SK-N-SH treated with all-trans-retinoic acid at 6 μM for 48 hours (cell line): Measurements from ENCODE around the gene DIRAS1.

Source experiments
- ATAC-seq: fragments of 200-7000 bp; cut with Tn5 transposase; 3 replicates; pipeline ENCODE4 v1.9.1; 2020; ENCODE audit warnings: mild to moderate bottlenecking, moderate library complexity
- ARNTL ChIP-seq: fragments of 450-650 bp; formaldehyde crosslinking; IDR thresholded peaks from 2 replicates; pipeline ENCODE4 v1.5.0; 2020; ENCODE audit warnings: low read depth, mild to moderate bottlenecking, moderate library complexity, borderline replicate concordance
- BACH2 ChIP-seq: fragments of 250-450 bp; sonication (Bioruptor Pico); IDR thresholded peaks from 2 replicates; pipeline ENCODE4 v1.9.0; 2021; ENCODE audit warnings: mild to moderate bottlenecking, borderline replicate concordance
- CREB5 ChIP-seq: fragments of 250-450 bp; sonication (Bioruptor Pico); IDR thresholded peaks from 2 replicates; pipeline ENCODE4 v1.5.1; 2020; ENCODE audit warnings: low read depth, mild to moderate bottlenecking, moderate library complexity
- ESRRG ChIP-seq: fragments of 250-450 bp; sonication (Bioruptor Pico); IDR thresholded peaks from 2 replicates; pipeline ENCODE4 v1.6.1; 2021; ENCODE audit warnings: mild to moderate bottlenecking
- GLIS3 ChIP-seq: fragments of 250-450 bp; sonication (Bioruptor Pico); IDR thresholded peaks from 2 replicates; pipeline ENCODE4 v1.5.0; 2020; ENCODE audit warnings: mild to moderate bottlenecking, moderate library complexity
- ISL1 ChIP-seq: fragments of 250-450 bp; sonication (Bioruptor Pico); IDR thresholded peaks from 2 replicates; pipeline ENCODE4 v2.1.2; 2022; ENCODE audit warnings: mild to moderate bottlenecking, moderate library complexity
- OSR1 ChIP-seq: fragments of 250-450 bp; sonication (Bioruptor Pico); IDR thresholded peaks from 2 replicates; pipeline ENCODE4 v1.8.0; 2022; ENCODE audit warnings: moderate library complexity, mild to moderate bottlenecking, inconsistent platforms
- POU6F1 ChIP-seq: fragments of 250-450 bp; sonication (Bioruptor Pico); IDR thresholded peaks from 2 replicates; pipeline ENCODE4 v1.8.0; 2021; ENCODE audit warnings: low read depth, mild to moderate bottlenecking, moderate library complexity, borderline replicate concordance
- PPARA ChIP-seq: fragments of 250-450 bp; sonication (Bioruptor Pico); IDR thresholded peaks from 2 replicates; pipeline ENCODE4 v1.5.0; 2020; ENCODE audit warnings: mild to moderate bottlenecking, borderline replicate concordance
- RARB ChIP-seq: fragments of 250-450 bp; sonication (Bioruptor Pico); IDR thresholded peaks from 2 replicates; pipeline ENCODE4 v1.8.0; 2021; ENCODE audit warnings: mild to moderate bottlenecking, moderate library complexity
- SNAI2 ChIP-seq: fragments of 250-450 bp; sonication (Bioruptor Pico); IDR thresholded peaks from 2 replicates; pipeline ENCODE4 v1.5.0; 2020; ENCODE audit warnings: mild to moderate bottlenecking, moderate library complexity
- TCF4 ChIP-seq: fragments of 250-450 bp; sonication (Bioruptor Pico); IDR thresholded peaks from 2 replicates; pipeline ENCODE4 v1.8.0; 2021; ENCODE audit warnings: mild to moderate bottlenecking, moderate library complexity, borderline replicate concordance
- TOX ChIP-seq: fragments of 250-450 bp; sonication (Bioruptor Pico); IDR thresholded peaks from 2 replicates; pipeline ENCODE4 v1.8.0; 2021; ENCODE audit warnings: mild to moderate bottlenecking, moderate library complexity, borderline replicate concordance
- TSHZ2 ChIP-seq: fragments of 250-450 bp; sonication (Bioruptor Pico); IDR thresholded peaks from 2 replicates; pipeline ENCODE4 v1.5.0; 2020; ENCODE audit warnings: mild to moderate bottlenecking, moderate library complexity
- ZFP3 ChIP-seq: fragments of 250-450 bp; sonication (Bioruptor Pico); IDR thresholded peaks from 2 replicates; pipeline ENCODE4 v1.5.0; 2020; ENCODE audit warnings: mild to moderate bottlenecking, moderate library complexity
- ZFP30 ChIP-seq: fragments of 450-650 bp; formaldehyde crosslinking; IDR thresholded peaks from 2 replicates; pipeline ENCODE4 v1.5.0; 2022; ENCODE audit warnings: mild to moderate bottlenecking, moderate library complexity
- ZNF70 ChIP-seq: fragments of 450-650 bp; formaldehyde crosslinking; IDR thresholded peaks from 2 replicates; pipeline ENCODE4 v1.5.0; 2020; ENCODE audit warnings: mild to moderate bottlenecking, moderate library complexity
- TF ChIP-seq, protein P1 (sequence below): fragments of 250-450 bp; sonication (Bioruptor Pico); IDR thresholded peaks from 2 replicates; pipeline ENCODE4 v1.8.0; 2020; ENCODE audit warnings: mild to moderate bottlenecking, moderate library complexity, borderline replicate concordance

The DIRAS1 gene

GRCh38 chr19:2756477-2756876 is 35.3 kb upstream of the DIRAS1 start:
- TF ChIP-seq TOX (CRISPR knock-in tag) (no peak), TCF4 (CRISPR knock-in tag) (no peak), OSR1 (no peak), POU6F1 (CRISPR knock-in tag) (no peak), RARB (no peak), PPARA (no peak), BACH2 (no peak), ZFP30 (CRISPR knock-in tag) (no peak), TSHZ2 (CRISPR knock-in tag) (no peak)
- TF ChIP-seq, protein P1, sequence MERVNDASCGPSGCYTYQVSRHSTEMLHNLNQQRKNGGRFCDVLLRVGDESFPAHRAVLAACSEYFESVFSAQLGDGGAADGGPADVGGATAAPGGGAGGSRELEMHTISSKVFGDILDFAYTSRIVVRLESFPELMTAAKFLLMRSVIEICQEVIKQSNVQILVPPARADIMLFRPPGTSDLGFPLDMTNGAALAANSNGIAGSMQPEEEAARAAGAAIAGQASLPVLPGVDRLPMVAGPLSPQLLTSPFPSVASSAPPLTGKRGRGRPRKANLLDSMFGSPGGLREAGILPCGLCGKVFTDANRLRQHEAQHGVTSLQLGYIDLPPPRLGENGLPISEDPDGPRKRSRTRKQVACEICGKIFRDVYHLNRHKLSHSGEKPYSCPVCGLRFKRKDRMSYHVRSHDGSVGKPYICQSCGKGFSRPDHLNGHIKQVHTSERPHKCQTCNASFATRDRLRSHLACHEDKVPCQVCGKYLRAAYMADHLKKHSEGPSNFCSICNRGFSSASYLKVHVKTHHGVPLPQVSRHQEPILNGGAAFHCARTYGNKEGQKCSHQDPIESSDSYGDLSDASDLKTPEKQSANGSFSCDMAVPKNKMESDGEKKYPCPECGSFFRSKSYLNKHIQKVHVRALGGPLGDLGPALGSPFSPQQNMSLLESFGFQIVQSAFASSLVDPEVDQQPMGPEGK (CRISPR knock-in tag): no peak
- no peak for ATAC-seq

DNA sequence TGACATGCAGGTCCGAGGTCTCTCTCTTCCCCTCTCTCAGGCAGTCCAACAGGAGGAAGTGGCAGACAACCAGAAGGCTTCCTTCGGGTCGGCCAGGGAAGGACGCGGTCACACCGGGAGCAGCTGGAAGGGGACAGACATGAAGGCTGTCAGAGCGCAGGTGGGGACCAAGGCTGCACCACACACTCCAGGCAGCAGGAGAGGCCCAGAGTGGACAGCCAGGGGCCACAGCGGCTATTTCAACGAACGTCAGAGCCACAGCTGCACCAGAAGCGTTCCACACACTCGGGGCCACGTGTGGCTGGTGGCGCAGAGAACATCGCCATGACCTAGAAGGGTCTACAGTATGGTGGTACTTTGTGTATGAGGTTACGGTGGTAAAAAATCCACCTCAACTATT is 34.6 kb upstream of the DIRAS1 start:
- no peak for ATAC-seq
- TF ChIP-seq, protein P1 (CRISPR knock-in tag): no peak
- TF ChIP-seq ZNF70 (no peak), ISL1 (CRISPR knock-in tag) (no peak), SNAI2 (CRISPR knock-in tag) (no peak), ZFP3 (CRISPR knock-in tag) (no peak)

DNA sequence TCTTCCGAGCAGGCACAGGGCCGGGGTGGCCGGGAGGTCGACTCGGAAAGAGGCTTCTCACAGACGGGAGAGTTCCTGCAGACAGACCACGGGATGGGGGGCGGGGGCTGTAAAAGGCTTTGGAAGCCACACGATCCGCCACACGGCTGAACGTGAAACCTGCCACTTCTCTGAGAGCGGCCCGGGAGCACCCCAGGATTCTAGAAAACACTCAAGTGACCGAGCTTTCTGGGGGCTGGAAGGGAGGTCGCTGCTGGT is 34.2 kb upstream of the DIRAS1 start:
- no peak for ATAC-seq
- no peak for TF ChIP-seq PPARA
- TF ChIP-seq ARNTL: no peak
- TF ChIP-seq ESRRG (CRISPR knock-in tag): no peak
- no peak for TF ChIP-seq TSHZ2 (CRISPR knock-in tag)
- no peak for TF ChIP-seq ISL1 (CRISPR knock-in tag)
- TF ChIP-seq, protein P1 (CRISPR knock-in tag): no peak
- no peak for TF ChIP-seq TOX (CRISPR knock-in tag)
- no peak for TF ChIP-seq ZFP3 (CRISPR knock-in tag)
- TF ChIP-seq CREB5: no peak
- TF ChIP-seq ZNF70: no peak
- no peak for TF ChIP-seq OSR1
- no peak for TF ChIP-seq TCF4 (CRISPR knock-in tag)
- no peak for TF ChIP-seq GLIS3
